Fibroblast of skin of scalp (primary cell): ENCODE results near the gene PMEL.

Experiments
- DNase-seq: peaks from one replicate; pipeline ENCODE4 v3.0.0-alpha.2; 2013

PMEL gene

GRCh38 chr12:55922126-55922525, 43.7 kb downstream of the PMEL start:
- DNase-seq = no peak

DNA sequence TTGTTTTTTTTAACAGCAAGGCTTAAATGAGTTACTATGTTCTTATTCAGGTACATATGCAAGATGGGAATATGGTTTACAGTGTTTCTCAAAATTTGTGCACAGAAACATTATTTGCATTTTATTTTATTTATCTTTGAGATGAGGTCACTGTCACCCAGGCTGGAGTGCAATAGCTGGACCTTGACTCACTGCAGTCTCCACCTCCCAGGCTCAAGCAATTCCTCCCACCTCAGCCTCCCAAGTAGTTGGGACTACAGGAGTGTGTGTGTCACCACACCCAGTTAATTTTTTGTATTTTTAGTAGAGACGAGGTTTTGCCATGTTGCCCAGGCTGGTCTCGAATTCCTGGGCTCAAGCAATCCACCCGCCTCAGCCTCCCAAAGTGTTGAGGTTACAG, 46.8 kb downstream of the PMEL start:
- DNase-seq = peak; percentile 70

- no peak for DNase-seq
Measured at GRCh38 chr12:55915482-55915859, 50.4 kb downstream of the PMEL start.

DNA sequence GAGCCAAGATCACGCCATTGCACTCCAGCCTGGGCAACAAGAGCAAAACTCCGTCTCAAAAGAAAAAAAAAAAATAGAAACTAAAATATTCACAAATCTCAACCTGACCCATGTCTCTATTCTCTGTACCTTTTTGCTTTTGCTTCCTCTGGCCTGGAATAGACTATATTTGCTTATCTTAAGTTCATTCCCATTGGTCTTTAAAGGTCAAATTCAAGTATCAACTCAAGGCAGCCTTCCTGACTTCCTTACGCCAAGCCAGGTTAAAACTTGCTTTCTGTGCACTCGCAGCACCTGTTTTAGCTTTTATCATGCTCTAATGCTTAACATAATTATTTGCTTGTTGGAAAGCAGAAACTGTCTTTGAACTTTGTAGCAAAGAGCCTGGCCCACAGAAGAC, 52.9 kb downstream of the PMEL start:
- no peak for DNase-seq

DNA sequence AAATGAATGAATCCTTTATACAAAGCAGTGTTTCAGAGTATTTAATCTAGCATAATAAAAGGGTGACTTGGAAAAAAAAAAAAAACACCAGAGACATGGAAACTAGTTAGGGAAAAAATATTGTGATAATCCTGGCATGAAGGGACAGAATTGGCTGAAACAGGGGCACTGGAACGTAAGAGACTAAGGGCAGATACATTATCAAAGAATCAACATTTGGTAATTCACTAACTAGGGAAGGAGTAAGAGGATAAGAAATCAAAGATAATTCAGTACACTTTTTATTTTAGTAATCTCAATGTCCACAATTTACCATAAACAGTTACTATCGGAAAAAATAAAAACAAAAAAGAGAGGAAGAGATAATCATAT, 56.3 kb downstream of the PMEL start:
- DNase-seq = no peak

DNA sequence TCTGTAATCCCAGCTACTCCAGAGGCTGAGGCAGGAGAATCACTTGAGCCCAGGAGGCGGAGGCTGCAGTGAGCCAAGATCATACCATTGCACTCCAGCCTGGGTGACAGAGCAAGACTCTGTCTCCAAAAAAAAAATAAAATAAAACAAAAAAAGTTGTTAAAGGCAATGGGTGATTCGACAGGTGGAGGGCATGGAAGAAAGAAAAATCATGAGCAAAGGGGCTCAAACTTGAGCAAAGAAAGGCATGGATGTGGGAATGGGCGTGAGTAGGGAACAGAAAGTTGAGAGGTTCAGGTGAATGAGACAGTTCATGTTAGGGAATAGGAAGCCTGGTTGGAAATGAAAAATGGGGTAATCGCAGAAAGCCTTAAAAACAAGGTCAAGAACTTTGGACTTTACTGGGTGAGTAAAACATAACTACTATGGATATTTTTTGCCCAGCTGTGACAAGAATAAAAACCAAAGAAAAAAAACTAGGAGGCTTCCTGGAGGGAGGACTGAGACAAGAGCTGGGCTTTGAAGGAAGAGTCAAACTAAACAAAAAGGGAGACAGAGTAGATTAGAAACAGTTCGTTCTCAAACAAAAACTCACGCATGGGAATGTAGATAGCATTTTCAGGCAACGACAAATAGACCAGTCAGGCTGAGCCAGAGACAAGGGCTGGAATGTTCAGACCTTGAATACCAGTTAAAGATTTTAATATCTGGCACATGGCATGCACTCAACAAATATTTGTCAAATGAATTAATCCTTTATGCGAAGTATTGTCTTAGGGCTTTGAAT, 56.9 kb downstream of the PMEL start:
- peak; percentile 48 for DNase-seq

DNA sequence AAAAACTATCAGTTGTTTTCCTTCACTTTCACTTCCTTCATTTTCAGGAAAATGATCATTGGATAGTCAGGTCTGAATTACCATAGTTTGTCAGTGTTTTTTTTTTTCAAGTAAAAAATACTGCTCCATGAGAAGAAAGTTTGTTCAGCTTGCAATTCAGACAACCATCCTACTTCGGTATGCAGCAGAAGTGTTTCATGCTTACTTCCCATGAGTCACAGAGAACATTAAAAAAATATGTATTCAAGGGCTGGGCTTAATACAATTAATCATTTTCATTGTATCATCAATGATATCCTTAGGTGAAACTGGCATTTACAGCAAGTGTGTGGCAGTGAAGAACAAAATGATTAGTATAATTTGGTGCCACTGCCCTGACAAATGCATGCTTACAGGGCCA, 59.8 kb downstream of the PMEL start:
- peak; percentile 62 for DNase-seq
